Measurements from ENCODE around the gene ITPRIP.

The ITPRIP gene

DNA sequence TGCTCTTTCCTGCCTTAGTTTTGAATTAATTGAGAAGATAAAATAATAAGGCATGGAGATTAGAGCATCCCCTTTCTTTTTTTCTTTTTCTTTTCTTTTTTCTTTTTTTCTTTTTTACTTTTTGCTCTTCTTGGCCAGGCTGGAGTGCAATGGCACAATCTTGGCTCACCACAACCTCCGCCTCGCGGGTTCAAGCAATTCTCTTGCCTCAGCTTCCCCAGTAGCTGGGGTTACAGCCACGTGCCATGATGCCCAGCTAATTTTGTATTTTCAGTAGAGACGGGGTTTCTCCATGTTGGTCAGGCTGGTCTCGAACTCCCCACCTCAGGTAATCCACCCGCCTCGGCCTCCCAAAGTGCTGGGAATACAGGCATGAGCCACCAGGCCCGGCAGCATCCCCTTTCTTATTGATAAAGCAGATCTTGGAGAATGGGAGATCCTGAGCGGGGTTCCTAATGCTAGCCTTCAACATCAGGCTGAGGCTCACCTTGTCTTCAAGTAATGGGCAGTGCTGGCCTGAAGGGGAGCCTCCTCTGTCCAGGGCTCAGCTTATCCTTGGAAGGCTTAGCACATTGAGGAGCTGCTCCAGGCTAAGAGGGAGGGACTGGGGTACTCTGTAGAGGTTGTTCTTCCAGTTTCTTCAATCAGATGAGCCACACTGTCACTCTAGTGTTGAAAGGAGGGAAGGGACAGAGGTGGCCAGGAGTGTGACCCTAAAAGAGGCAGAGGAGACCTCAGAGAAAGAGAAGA, 41.4 kb downstream of the ITPRIP start:
- TF ChIP-seq, protein P1, sequence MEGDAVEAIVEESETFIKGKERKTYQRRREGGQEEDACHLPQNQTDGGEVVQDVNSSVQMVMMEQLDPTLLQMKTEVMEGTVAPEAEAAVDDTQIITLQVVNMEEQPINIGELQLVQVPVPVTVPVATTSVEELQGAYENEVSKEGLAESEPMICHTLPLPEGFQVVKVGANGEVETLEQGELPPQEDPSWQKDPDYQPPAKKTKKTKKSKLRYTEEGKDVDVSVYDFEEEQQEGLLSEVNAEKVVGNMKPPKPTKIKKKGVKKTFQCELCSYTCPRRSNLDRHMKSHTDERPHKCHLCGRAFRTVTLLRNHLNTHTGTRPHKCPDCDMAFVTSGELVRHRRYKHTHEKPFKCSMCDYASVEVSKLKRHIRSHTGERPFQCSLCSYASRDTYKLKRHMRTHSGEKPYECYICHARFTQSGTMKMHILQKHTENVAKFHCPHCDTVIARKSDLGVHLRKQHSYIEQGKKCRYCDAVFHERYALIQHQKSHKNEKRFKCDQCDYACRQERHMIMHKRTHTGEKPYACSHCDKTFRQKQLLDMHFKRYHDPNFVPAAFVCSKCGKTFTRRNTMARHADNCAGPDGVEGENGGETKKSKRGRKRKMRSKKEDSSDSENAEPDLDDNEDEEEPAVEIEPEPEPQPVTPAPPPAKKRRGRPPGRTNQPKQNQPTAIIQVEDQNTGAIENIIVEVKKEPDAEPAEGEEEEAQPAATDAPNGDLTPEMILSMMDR (IDR thresholded peaks at IDR 0.05; ENCODE audit: insufficient read depth, low read depth, low read length, missing control alignments): no peak
- no peak overlapping the region for H3K4me3 ChIP-seq (ENCODE audit: low read length)
- no peak for DNase-seq (ENCODE audit: low read depth)

DNA sequence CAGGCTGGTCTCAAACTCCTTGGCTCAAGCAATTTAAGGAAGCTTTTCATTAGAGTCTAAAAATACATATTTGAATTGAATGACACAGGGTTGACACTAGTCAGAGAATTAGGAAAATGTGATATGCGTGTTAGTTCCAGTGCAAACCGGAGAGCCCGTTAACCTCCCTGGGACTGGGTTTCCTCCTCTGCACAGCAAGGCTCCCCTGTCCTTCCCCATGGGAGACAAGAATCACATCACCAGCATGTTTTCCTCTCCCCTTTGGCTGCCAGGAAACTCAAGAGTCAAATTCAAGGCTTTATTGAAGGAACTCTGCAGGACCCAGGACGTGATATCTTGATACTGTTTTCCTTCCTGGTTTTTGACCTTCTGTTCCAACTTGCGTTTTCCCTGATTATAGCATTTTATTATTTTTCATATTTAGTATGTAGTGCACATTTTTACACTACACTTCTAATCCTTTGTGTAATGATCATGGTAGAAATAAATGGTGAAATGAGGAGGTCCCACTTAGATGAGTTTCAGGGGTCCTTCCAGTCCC, 44.4 kb downstream of the ITPRIP start:
- TF ChIP-seq, protein P1 (IDR thresholded peaks at IDR 0.05; ENCODE audit: insufficient read depth, low read depth, low read length, missing control alignments): no peak
- no peak overlapping the region for H3K4me3 ChIP-seq (ENCODE audit: low read length)
- no peak for DNase-seq (ENCODE audit: low read depth)

DNA sequence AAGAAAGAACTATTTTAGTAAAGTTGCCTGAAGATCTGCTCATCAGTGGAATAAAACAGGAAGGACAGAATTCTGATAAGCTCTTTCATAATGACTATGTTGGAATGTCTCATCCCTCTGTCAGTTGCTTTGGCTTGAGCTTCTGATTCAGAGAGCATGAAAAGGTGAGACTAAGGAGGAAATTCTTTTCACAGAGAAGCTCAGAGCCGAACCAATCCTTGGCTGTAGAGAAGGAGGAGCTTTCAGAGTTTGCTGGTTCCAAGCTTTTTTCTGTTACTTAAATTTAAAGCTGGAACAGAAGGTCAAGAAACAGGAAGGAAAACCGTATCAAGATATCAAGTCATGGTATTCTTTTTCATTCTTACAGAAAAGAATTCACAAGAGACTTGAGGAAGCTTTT, 45.3 kb downstream of the ITPRIP start:
- DNase-seq (ENCODE audit: low read depth): peak; percentile 79
- TF ChIP-seq, protein P1 (IDR thresholded peaks at IDR 0.05; ENCODE audit: insufficient read depth, low read depth, low read length, missing control alignments): no peak
- no peak overlapping the region for H3K4me3 ChIP-seq (ENCODE audit: low read length)

DNA sequence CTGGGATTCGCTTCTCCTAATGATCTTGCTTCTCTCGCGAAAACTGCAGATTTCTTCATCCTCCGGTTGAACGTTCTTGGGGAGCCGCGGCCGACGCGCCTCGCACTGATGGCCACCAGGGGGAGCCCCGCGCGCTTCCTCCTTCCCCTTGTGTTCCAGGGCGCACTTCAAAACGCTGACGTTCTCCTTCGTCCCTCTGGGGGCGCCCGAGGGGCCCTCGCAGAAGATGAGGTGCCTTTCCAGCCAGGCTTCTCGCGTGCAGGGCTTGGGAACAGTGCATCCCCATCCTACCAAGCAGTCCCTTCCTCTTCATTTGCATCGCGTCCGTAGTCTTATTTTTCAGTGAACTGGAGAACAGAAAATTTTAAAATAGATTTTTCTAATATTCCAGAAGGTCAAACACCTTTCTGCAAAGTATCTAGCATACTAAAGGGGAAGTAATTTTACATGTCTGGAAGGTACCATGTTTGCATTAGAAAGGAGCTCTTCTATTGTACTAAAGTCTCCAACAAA, 46.8 kb downstream of the ITPRIP start:
- TF ChIP-seq, protein P1 (IDR thresholded peaks at IDR 0.05; ENCODE audit: insufficient read depth, low read depth, low read length, missing control alignments): peak; percentile 99
- DNase-seq (ENCODE audit: low read depth): peak; percentile 86
- no peak overlapping the region for H3K4me3 ChIP-seq (ENCODE audit: low read length)

DNA sequence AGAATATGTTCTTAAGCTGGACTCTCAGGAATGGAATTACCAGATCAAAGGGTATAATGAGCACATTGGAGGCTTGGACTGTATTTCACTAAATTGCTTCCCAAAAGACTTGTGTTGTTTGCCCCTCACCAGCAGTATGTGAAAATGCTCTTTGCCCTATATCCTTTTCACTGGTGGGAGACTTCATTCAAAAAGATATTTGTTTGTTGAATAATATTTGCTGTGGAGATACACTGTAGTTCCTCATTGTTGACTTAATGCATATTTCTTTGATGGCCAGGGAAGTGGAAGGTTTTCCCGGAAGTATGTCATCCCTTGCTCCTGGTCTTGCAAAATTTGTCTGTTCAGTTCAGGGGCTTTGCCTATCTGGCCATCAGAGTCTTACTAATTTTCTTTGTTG, 49.9 kb downstream of the ITPRIP start:
- no peak for DNase-seq (ENCODE audit: low read depth)
- TF ChIP-seq, protein P1 (IDR thresholded peaks at IDR 0.05; ENCODE audit: insufficient read depth, low read depth, low read length, missing control alignments): no peak

DNA sequence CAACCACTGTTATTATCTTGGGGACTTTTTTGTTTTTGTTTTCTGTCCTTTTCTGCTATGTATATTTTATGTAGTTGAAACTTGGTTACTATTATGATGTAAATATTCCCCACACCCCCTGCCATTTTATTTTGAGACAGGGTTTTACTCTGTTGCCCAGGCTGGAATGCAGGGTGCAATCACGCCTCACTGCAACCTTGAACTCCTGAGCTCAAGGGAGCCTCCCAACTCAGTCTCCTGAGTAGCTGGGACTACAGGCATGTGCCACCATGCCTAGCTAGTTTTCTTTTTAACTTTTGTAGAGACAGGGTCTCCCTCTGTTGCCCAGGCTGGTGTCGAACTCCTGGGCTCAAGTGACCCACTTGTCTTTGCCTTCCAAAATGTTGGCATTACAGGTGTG, 51.3 kb downstream of the ITPRIP start:
- H3K4me3 ChIP-seq (ENCODE audit: low read length): no peak overlapping the region
- no peak for DNase-seq (ENCODE audit: low read depth)
- TF ChIP-seq, protein P1 (IDR thresholded peaks at IDR 0.05; ENCODE audit: insufficient read depth, low read depth, low read length, missing control alignments): no peak

More for the DNA sequence above, 49.9 kb downstream of the ITPRIP start:
- no peak overlapping the region for H3K4me3 ChIP-seq (ENCODE audit: low read length)
